DMS153 treated with DMSO at 0.1 percent for 48 hours (cell line): Measurements from ENCODE around the gene ZNF681.
A peak's percentile ranks its signal among the peaks of the same experiment; 100 is the strongest.
"Not testable (repeated sequence)": the region's sequence is repeated elsewhere in the genome, so short reads cannot be mapped to it uniquely, and the experiment has no call there.

Experiments
- DNase-seq: peaks from one replicate; lab custom pipeline; 2025; ENCODE audit not compliant: unreplicated experiment; lab: John Stamatoyannopoulos, UW

The ZNF681 gene

GRCh38 chr19:23758187-23759074 lies at the start of gene ZNF681:
TSS of gene ZNF681 (minus strand) at chr19:23758891. CDS start at chr19:23758749, 142 bp downstream.
- peak; percentile 79 for DNase-seq

- DNase-seq = no peak
Measured at GRCh38 chr19:23804676-23805075, 46.0 kb upstream of the ZNF681 start.

DNA sequence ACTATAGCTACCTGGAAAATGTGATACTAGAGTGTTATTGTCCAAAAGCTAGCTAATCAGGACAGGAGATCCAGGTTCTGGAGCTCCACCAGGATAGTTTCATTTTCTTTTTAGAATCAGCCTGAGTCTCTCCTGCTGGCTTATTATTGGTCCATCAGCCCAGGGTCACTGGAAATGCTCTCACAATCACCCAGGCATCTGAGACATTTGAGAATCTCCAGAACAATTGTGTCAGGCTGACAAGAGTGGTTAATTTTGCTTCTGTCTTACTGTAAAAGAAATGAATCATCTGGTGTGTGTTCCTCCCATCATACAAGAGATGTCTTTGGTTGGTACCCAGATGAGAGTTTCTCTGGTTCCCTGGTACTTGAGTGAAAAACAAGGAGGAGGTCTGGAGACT lies 43.6 kb upstream of the ZNF681 start:
- DNase-seq = no peak

DNA sequence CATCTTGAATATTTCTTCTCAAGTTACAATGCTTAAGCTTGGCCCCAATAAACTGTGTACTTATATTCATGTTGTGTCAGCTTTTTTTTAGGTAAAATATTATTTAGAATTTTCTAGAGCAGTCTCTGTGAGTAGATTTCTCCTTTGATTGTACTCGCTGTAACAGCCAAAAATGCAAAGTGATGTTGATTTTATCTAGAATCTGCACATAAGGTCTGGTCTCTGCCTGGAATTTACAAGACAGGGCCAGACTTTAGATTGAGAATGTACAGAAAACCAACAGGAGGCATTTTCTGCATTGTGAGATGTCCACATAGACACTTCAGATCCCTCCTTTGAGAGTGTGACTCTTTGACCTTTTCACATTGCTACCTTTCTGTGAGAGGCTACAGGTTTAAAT lies 43.1 kb upstream of the ZNF681 start:
- no peak for DNase-seq

- DNase-seq = no peak
Measured at GRCh38 chr19:23800868-23801267, 42.2 kb upstream of the ZNF681 start.

DNA sequence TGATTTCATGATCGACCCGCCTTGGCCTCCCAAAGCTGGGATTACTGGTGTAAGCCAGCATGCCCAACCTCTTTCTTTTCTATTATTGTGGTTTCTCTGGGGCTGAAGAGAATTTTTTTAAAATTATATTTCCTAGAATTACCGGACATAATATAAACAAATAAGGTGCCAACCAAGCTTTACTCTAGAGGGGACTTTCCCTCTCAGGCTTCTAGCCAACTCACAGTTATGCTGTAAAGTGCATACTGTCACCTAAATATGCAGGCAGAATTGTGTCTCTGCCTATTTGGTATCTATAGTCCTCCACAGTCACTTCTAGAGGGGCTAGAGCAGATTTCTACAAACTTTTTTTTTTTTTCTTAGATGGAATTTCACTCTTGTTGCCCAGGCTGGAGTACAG lies 41.6 kb upstream of the ZNF681 start:
- no peak for DNase-seq

GRCh38 chr19:23799321-23799720 lies 40.6 kb upstream of the ZNF681 start:
- no peak for DNase-seq

- no peak for DNase-seq
Measured at GRCh38 chr19:23795462-23795861, 36.8 kb upstream of the ZNF681 start.

- DNase-seq = no peak
Measured at GRCh38 chr19:23792784-23793183, 34.1 kb upstream of the ZNF681 start.

DNA sequence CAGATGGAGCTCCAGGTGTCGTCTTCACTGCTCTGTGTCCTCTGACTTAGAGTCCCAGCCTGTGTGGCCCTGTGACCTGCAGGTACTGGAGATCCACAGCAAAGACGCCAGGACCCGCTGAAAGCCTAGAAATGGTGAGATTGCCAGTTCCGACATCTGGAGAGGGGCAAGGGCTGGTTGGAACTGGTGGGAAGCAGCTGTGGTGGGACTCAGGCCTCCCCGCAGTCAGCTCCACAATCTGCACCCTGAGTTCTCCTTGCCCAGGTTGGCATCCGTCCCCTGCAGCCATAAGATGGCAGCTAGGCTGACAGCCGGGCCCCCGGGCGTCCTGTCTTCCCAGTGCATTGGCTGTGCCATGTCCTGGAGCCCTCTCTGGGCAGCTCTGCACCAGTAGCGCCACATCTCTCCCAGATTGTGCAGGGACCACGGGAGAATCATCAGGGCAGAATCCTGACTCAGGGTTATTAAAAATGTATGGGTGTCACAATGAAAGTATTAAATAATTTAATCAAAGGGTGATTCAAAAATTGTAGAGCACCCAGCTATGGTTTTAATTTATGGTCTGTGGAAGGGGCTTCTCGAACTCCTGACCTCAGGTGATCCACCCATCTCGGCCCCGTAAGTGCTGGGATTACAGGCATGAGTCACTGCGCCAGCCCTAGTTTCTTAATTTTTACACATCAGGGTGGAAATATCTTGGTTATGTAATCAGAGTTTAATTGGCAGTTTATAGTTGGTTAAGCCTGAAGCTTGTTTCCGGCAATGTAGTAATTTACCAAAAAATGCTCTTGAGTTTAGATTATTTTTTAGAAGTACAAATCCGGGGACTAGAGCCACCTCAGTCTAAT lies 32.2 kb upstream of the ZNF681 start:
- no peak for DNase-seq

GRCh38 chr19:23789246-23789645 lies 30.6 kb upstream of the ZNF681 start:
- no peak for DNase-seq

DNA sequence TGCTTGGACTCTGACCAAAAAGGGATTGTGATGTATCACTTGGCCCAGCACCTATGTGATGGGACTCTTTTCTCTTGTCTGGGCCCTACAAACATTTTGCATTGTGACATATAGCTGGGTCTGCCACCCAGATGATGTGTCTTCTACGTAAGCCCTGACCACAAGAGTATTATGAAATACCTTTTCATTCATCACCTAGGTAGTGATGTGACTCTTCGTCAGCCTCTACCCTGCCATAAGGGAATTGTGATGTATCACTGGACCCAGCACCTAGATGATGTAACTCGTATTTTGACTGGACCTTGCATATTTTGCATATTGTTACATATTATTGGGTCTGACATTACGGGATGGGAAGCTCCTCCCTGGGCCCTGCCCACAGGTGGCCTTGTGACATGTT lies 29.7 kb upstream of the ZNF681 start:
- no peak for DNase-seq

- DNase-seq = no peak
Measured at GRCh38 chr19:23787106-23787505, 28.4 kb upstream of the ZNF681 start.

GRCh38 chr19:23785982-23786381 lies 27.3 kb upstream of the ZNF681 start:
- no peak for DNase-seq

GRCh38 chr19:23784274-23784673 lies 25.6 kb upstream of the ZNF681 start:
- DNase-seq = no peak

GRCh38 chr19:23783636-23784035 lies 24.9 kb upstream of the ZNF681 start:
- DNase-seq = no peak

GRCh38 chr19:23779645-23780044 lies 21.0 kb upstream of the ZNF681 start:
- DNase-seq = no peak

- DNase-seq = no peak
Measured at GRCh38 chr19:23778566-23778965, 19.9 kb upstream of the ZNF681 start.

DNA sequence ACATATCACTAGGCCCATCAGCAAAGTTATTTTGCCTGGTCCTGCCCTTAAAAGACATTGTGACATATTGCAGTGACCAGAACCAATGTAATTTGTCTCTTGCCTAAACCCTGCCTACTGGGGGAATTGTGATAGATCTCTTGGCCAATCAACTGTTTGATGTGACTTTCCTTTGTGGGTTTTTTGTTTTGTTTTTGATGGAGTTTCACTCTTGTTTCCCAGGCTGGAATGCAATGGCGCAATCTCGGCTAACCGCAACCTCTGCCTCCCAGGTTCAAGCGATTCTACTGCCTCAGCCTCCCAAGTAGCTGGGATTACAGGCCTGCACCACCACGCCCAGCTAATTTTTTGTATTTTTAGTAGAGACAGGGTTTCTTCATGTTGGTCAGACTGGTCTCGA lies 19.3 kb upstream of the ZNF681 start:
- DNase-seq = not testable (repeated sequence)

DNA sequence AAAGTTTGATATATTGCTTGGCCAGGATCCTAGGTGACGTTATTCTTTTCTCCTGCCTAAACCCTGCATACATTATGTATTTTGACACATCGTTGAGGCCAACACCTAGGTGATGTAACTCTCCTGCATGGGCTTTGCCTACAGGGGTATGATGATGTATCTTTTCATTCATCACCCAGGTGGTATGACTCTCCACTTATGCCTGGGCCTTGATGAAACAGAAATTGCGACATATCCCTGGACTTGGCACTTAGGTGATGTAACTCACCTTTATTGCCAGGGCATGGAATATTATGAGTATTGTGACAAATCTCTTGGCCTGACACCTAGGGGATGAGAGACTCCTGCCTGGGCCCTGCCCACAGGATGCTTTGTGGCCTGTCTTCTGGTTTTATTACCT lies 18.5 kb upstream of the ZNF681 start:
- no peak for DNase-seq

DNA sequence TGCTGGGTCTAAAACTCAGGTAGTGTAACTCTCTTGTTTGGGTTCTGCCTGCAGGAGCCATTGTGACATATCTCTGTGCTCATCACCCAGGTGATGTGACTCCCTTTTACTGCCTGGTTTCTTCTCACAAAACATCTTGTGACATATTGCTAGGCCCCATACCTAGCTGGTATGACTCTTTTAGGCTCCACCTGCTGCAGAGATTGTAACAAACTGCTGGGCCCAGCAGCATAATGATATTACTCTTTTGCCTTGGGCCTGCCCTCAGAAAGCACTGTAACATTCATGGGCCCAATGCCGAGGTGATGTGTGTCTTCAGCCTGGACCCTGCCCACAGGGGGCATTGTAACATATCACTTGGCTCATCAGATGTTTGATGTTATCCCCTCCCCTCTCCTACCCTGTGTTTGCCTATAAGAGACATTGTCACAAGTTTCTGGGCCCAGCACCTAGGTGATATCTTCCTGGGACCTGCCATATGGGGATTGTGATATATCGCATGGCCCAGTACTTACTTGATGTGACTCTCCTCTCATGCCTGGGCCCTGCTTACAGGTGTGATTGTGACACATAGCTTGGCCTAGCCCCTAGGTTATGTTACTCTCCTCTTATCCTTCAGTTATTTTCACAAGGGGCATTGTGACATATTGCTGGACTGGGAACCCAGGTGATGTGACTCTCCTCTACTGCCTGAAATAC lies 18.0 kb upstream of the ZNF681 start:
- DNase-seq = no peak
